HepG2 (cell line): ENCODE data around the gene ATG9A. TPM values are rescaled to one million over a fixed set of nuclear protein-coding genes. Genes with fewer than 3 reads are reported as not detected.

Source experiments
- ARID4A ChIP-seq: sonication (generic); formaldehyde crosslinking; IDR thresholded peaks from 2 replicates; pipeline ENCODE4 v1.5.0; 2020; ENCODE audit warnings: mild to moderate bottlenecking, missing genetic modification reagents, borderline replicate concordance
- DRAP1 ChIP-seq: IDR thresholded peaks from 2 replicates; pipeline ENCODE4 v1.6.1; 2016; ENCODE audit warnings: missing genetic modification reagents, missing compliant biosample characterization
- HES4 ChIP-seq: sonication (generic); formaldehyde crosslinking; IDR thresholded peaks from 2 replicates; pipeline ENCODE4 v1.9.0; 2021; ENCODE audit warnings: mild to moderate bottlenecking, missing genetic modification reagents, borderline replicate concordance
- PLSCR1 ChIP-seq: sonication (generic); formaldehyde crosslinking; IDR thresholded peaks from 2 replicates; pipeline ENCODE4 v1.5.0; 2020; ENCODE audit warnings: missing genetic modification reagents, mild to moderate bottlenecking, borderline replicate concordance
- REL ChIP-seq: sonication (generic); formaldehyde crosslinking; conservative IDR thresholded peaks from 2 replicates; pipeline ENCODE4 v1.8.0; 2022; ENCODE audit warnings: mild to moderate bottlenecking, missing genetic modification reagents, moderate library complexity
- SMAD9 ChIP-seq: sonication (generic); formaldehyde crosslinking; IDR thresholded peaks from 2 replicates; pipeline ENCODE4 v1.5.1; 2020; ENCODE audit warnings: mild to moderate bottlenecking, missing genetic modification reagents
- SMARCE1 ChIP-seq: fragments of 450-650 bp; IDR thresholded peaks from 2 replicates; pipeline ENCODE4 v1.6.1; 2017; ENCODE audit warnings: borderline replicate concordance
- SP1 ChIP-seq, 2 experiments: fragments of 450-650 bp in 1 of 2; sonication (generic) in 1 of 2; formaldehyde crosslinking in 1 of 2; IDR thresholded peaks; 2 replicates each; pipeline versions ENCODE4 v1.4.0 to v1.6.1; 2016 to 2020; ENCODE audit warnings: missing genetic modification reagents in 1 of 2
- YEATS2 ChIP-seq: sonication (generic); formaldehyde crosslinking; IDR thresholded peaks from 2 replicates; pipeline ENCODE4 v1.4.0; 2020; ENCODE audit warnings: missing genetic modification reagents, borderline replicate concordance
- ZBTB3 ChIP-seq: sonication (generic); formaldehyde crosslinking; IDR thresholded peaks from 2 replicates; pipeline ENCODE4 v1.4.0; 2020; ENCODE audit warnings: low read depth, mild to moderate bottlenecking, moderate library complexity, missing genetic modification reagents, borderline replicate concordance
- ZNF143 ChIP-seq: sonication (generic); formaldehyde crosslinking; IDR thresholded peaks from 2 replicates; pipeline ENCODE4 v1.4.0; 2020; ENCODE audit warnings: missing genetic modification reagents
- ZNF253 ChIP-seq: sonication (generic); formaldehyde crosslinking; IDR thresholded peaks from 2 replicates; pipeline ENCODE4 v1.8.0; 2022; ENCODE audit warnings: mild to moderate bottlenecking, missing genetic modification reagents, borderline replicate concordance
- ZNF331 ChIP-seq: sonication (generic); formaldehyde crosslinking; IDR thresholded peaks from 2 replicates; pipeline ENCODE4 v1.4.0; 2020; ENCODE audit warnings: missing genetic modification reagents
- ZNF646 ChIP-seq: sonication (generic); formaldehyde crosslinking; IDR thresholded peaks from 2 replicates; pipeline ENCODE4 v1.9.0; 2021; ENCODE audit warnings: mild to moderate bottlenecking, missing genetic modification reagents
- ZNF724P ChIP-seq: sonication (generic); formaldehyde crosslinking; IDR thresholded peaks from 2 replicates; pipeline ENCODE4 v1.8.0; 2022; ENCODE audit warnings: missing genetic modification reagents, borderline replicate concordance
- ZNF792 ChIP-seq: IDR thresholded peaks from 2 replicates; pipeline ENCODE4 v1.6.1; 2016
- ZNF83 ChIP-seq: sonication (generic); formaldehyde crosslinking; IDR thresholded peaks from 2 replicates; pipeline ENCODE4 v1.4.0; 2020; ENCODE audit warnings: missing genetic modification reagents, mild to moderate bottlenecking, borderline replicate concordance
- polyA plus RNA-seq, 8 experiments: library from polyadenylated mRNA; depleted of rRNA in 3 of 8; stranded (reverse) in 7 of 8; unstranded in 1 of 8; fragments of >200 nt; fragmentation: Illumina TruSeq in 4 of 8; extraction: Trizol in 4 of 8; gene quantifications; 2 replicates each; pipeline versions ENCODE4 v1.2.1 to v1.2.3, GENCODE V29; 2011 to 2016; ENCODE audit warnings: low read depth in 4 of 8, missing spikeins in 1 of 8, mixed read lengths in 1 of 8; ENCODE audit not compliant: insufficient read depth in 1 of 8
- total RNA-seq, 5 experiments: library from RNA; depleted of rRNA; stranded (reverse); fragments of >200 nt; fragmentation: Illumina TruSeq; extraction: Trizol; gene quantifications; 2 replicates each; pipeline ENCODE4 v1.2.3, GENCODE V29; 2016; ENCODE audit warnings: low read depth in 1 of 5

The ATG9A gene
- total and polyA plus RNA-seq, 2 of the 13 experiments (the other 11 are each of a cell fraction or from before 2014, with no cell fraction given): 35.0 to 131 TPM

- TF ChIP-seq DRAP1 (CRISPR knock-in tag): peak; percentile 88
- TF ChIP-seq SMARCE1: no peak
- TF ChIP-seq REL (CRISPR knock-in tag): no peak
- TF ChIP-seq ZNF331: peak; percentile 79; the same call in 1 of the 2 replicates
- TF ChIP-seq PLSCR1: no peak
- TF ChIP-seq ZNF646 (CRISPR knock-in tag): no peak
- peak; percentile 96; the same call in 1 of the 2 replicates for TF ChIP-seq ZNF724P (CRISPR knock-in tag)
- TF ChIP-seq YEATS2 (CRISPR knock-in tag): peak; percentile 96
- TF ChIP-seq SMAD9 (CRISPR knock-in tag): 0 out of 2 replicates have a peak, but pooled peaks have one; percentile 63
- peak; percentile 64; the same call in 1 of the 2 replicates for TF ChIP-seq ZNF143 (CRISPR knock-in tag)
- peak; percentile 100 for TF ChIP-seq ARID4A (CRISPR knock-in tag)
- peak; percentile 81 for TF ChIP-seq HES4 (CRISPR knock-in tag)
- no peak; the same call in 1 of the 2 replicates for TF ChIP-seq ZNF83 (CRISPR knock-in tag)
- TF ChIP-seq ZBTB3: peak; percentile 100
- TF ChIP-seq ZNF792 (CRISPR knock-in tag): peak; percentile 91
- TF ChIP-seq ZNF253 (CRISPR knock-in tag): no peak
- no peak for TF ChIP-seq SP1 (IDR thresholded peaks at IDR 0.05)
- peak; percentile 57 for TF ChIP-seq SP1 (CRISPR knock-in tag; IDR thresholded peaks at IDR 0.05)
Measured at GRCh38 chr2:219245148-219245898, 15.9 kb upstream of the ATG9A start, which contains the start of the genes GLB1L and STK16 (continued).
